Measurements from ENCODE around the gene OR4D6.
"Not testable (repeated sequence)": the region's sequence is repeated elsewhere in the genome, so short reads cannot be mapped to it uniquely, and the experiment has no call there.

The OR4D6 gene

DNA sequence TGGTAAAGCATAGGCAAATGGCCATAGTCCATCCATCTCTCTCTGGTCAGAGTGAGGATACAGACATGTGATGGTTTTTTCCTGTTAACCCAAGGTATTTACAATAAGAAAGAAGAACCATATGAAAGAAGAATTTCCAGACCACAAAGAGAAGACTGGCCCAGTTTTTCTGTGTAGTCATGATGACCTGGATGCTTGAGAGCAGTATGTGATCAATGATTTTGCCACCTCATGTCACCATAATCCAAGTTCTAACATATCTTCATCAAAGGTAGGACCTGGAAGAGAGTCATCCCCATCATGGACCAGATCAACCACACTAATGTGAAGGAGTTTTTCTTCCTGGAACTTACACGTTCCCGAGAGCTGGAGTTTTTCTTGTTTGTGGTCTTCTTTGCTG is at the start of gene OR4D6:
Gene OR4D6, plus strand, starts transcription at position 301 of the 400 bp plus-strand sequence. Its CDS starts 0 bp downstream, at position 301.
- no peak for DNase-seq

- DNase-seq: peak; percentile 73
These were observed 43.1 kb upstream of the OR4D6 start for GRCh38 chr11:59413646-59414045.

DNA sequence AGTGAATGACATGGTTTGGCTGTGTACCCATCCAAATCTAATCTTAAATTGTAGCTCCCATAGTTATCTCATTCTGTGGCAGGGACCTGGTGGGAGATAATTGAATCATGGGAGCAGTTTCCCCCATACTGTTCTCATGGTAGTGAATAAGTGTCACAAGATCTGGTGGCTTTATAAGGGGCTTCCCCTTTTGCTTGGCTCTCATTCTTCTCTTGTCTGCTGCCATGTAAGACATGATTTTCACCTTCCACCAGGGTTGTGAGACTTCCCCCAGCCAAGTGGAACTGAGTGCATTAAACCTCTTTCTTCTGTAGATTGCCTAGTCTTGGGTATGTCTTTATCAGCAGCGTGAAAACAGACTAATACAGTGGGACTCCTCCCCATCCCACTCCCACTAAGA is 41.6 kb upstream of the OR4D6 start:
- DNase-seq: no peak

DNA sequence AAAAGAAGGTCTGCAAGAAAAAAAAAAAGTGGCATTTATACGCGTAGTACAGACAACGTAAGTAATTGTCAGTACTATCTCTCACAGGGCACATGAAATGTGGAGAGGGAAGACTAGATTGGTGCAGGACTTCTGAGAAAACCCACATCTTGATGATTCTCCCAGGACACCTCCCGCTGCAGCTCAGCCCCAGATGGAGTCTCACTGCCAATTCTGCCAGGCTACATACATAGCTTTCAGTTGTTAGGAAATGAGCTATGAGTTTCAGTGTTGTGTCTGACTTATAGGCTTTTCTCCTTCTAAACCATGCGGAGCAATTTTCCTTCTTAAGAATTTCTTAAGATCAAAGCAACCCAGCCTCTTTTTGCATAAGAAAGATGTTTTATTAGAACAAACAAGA is 40.1 kb upstream of the OR4D6 start:
- no peak for DNase-seq

GRCh38 chr11:59417023-59417422 is 39.7 kb upstream of the OR4D6 start:
- no peak for DNase-seq

DNA sequence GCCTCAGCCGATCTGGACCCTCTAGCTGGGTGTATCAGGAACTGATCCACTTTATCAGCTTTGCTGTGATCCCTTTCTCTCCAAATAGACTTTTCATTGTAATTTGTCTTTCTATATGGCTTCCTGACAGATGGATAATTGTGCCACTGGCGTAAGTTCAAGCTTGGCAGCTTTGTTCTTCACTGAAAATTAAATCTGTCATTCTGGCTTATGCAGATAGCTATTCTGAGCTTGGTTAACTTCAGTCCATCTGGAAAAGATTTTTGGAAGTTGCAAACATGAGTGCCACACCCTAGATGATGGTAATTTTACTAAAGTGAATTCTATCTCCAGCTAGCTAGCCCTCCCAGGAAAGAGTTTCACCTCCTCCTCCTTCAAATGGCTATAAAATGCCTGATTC is 38.6 kb upstream of the OR4D6 start:
- no peak for DNase-seq

DNA sequence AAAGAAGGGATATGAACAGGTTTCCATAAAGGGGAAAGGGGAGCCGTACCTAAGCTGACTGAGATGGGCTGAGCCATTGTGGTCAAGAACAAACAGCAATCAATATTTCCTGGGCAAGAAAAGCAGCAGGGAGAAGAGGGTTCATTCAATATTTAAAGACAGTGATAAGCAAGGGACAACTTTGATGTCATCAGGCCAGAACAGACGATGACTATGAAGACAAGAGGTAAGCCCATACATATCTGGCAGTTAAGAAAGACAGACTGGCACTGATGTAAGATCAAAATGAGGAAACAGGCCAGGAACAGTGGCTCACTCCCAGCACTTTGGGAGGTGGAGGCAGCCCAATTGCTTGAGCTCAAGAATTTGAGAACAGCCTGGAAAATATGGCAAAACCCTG is 32.9 kb upstream of the OR4D6 start:
- DNase-seq: no peak

- no peak for DNase-seq
These were observed 31.6 kb upstream of the OR4D6 start for GRCh38 chr11:59425131-59425530.

DNA sequence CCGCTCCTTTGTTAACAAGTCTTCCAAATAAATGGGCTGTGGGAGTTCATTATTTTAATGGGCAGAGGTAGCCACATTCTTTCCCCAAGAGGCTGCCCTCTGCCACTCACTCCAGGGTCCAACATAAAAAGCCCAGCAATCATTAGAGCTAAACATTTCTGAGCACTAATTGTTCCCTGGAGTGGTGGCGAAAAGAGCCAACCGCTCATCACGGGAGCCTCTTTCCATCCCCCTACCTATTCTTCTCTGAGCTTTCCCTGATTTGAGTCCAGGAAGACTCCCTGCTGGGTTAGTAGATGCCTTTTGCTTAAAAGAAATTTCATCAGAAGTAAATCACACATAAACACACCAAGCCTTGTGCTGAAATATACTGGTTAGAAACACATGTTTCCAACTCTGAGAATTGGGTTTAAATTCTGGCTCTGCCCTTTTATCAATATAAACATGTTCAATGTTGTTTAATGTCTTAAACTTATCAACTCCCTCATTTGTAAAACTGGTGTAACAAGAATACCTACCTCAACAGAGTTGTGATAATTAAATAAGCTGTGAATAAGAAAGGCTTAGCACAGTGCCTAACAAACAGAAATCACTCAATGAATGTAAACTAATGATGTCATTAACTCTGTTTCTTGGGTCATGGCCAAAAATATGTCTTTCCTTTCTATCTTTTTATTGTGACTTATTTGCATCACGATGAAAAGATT is 30.2 kb upstream of the OR4D6 start, which contains the start of gene OR5A2:
Gene OR5A2, minus strand, starts transcription at position 53 of the 707 bp plus-strand sequence. CDS start 3,460 bp downstream, outside the sequence.
- no peak for DNase-seq

- DNase-seq: no peak
These were observed 29.7 kb upstream of the OR4D6 start for GRCh38 chr11:59427068-59427382.

- peak; percentile 71 for DNase-seq
These were observed 26.7 kb upstream of the OR4D6 start for GRCh38 chr11:59429924-59430516.

DNA sequence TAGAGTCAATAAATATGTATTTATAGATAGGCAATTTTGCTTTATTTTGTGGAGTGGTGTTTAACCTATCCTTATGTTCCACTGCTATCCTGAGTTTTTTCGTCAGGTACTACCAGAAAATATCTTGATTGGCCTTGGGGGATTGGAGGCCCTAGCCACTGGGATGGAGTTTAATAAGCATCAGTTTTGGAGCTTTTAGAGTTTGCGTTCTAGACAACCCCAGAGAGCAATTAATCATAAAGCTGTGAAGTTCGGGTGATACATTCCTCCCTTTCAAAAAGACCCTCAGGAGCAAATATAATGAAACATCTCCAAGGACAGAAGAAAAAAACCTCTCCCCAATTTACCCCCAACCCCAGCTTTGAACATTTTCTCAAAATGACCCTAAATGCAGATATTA is 20.6 kb upstream of the OR4D6 start, which contains the start of gene OR5A1:
Gene OR5A1, plus strand, starts transcription at position 301 of the 400 bp plus-strand sequence. CDS start 6,700 bp downstream, outside the sequence.
- DNase-seq: no peak

DNA sequence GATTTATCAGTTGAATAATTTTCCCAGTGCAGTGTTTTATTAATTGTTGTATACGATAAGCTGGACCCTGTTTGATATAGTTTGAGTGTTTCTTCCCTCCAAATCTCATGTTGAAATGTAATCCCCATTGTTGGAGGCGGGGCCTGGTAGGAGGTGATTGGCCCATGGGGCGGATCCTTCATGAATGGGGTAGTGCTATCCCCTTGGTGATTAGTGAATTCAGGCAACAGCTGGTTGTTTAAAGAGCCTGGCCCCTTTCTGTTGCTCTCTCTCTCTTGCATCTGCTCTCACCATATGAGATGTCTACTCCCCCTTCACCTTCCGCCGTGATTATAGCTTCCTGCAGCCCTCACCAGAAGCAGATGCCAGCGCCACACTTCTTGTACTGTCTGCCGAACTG is 19.0 kb upstream of the OR4D6 start:
- no peak for DNase-seq

DNA sequence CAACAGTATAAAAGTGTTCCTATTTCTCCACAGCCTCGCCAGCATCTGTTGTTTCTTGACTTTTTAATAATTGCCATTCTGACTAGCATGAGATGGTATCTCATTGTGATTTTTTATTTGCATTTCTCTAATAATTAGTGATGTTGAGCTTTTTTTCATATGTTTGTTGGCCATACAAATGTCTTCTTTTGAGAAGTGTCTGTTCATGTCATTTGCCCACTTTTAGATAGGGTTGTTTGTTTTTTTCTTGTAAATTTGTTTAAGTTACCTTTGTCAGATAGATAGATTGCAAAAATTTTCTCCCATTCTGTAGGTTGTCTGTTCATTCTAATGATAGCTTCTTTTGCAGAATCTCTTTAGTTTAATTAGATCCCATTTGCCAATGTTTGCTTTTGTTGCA is 11.1 kb upstream of the OR4D6 start:
- not testable (repeated sequence) for DNase-seq

- DNase-seq: no peak
These were observed 8.3 kb upstream of the OR4D6 start for GRCh38 chr11:59448484-59448883.

- no peak for DNase-seq
These were observed 3.2 kb downstream of the OR4D6 start for GRCh38 chr11:59459916-59460315.

DNA sequence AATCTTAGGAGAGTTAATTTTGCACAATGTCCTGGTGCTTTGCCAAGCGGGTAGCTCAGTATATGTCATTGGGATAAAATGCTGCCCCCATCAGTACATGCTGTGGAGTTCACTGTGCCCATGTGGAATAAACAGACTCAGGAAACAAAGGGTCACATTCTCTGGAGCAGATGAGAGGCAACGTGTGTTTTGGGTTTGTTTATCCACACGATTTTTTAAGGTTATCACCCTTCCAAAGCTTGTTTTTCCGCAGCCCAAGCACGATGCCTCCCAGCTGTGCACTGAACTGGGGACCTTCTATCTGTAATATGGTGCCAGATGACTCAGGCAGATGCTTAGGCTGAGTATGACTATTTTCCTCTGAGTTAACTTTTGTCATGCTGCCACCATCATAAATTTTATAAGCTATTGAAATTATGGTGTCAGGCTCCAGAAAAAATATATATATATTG is 6.5 kb downstream of the OR4D6 start:
- no peak for DNase-seq

DNA sequence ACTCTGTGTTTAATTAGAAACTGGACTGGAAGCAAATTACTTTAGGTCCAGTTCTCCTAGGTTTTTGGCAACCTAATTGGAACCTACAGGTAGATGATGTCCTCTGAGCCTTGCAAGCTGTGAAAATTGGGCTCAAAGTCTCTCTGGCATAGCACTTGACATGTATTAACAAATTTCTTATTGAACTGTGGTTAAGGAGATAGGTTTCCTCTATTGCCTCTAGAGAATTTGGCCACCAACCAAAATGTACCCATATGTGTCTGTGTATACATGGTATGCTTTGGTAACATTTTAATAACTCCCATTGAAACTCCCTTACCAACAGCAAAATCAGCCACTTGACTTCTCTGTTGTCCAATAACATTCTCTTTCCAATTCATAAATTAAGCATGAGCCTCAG is 16.3 kb downstream of the OR4D6 start, which contains the start of gene OR4D10:
Gene OR4D10, plus strand, starts transcription at position 301 of the 400 bp plus-strand sequence. CDS start 4,115 bp downstream, outside the sequence.
- no peak for DNase-seq

GRCh38 chr11:59475176-59475575 is 18.4 kb downstream of the OR4D6 start:
- DNase-seq: no peak

- no peak for DNase-seq
These were observed 23.1 kb downstream of the OR4D6 start for GRCh38 chr11:59479906-59480305.

DNA sequence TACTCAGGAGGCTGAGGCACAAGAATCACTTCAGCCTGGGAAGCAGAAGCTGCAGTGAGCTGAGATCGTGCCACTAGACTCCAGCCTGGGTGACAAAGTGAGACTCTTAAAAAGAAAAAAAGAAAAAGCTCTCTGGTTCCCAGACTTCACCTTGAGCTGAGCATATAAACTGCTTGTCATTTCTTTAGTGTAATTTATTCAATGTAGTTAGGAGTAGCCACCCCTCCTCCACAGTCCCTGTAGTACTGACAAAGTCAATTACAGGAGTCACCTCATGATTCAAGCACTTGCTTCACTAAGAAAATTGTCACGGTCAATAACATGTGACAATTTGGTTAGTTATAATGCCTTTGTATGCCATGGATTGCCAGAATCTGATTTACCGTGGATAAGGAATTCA is 23.6 kb downstream of the OR4D6 start:
- no peak for DNase-seq

DNA sequence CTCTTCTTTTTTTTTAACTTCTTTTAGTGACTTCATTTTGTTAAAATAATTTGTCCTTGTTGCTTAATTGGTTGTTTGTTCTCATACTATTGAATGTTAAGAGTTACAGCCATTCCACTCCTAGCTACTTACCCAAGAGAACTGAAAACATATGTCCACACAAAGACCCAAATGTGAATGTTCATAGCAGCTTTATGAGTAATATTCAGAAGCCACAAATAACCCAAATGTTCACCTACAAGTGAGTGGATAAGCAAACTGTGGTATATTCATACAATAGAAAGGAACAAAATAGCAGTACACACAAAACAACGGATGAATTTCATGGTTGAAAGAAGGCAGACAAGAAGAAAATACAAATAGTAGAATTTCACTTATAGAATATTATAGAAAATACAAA is 45.2 kb downstream of the OR4D6 start:
- no peak for DNase-seq

DNA sequence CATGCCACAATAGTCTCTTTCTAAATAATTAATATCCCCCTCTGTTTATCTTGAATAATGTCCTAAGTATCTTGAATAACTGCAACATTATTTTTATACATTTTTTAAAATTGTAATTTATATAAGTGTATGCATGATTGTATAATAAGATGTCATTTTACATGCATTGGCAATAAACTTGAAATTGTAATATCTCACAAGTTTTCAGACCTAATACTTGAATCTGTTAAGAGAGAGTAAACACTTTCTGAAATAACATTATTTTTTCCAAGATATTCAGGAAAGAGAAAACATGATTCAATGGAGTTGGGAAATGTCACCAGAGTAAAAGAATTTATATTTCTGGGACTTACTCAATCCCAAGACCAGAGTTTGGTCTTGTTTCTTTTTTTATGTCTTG is 46.5 kb downstream of the OR4D6 start, which contains the start of gene OR4D11:
Gene OR4D11, plus strand, starts transcription at position 301 of the 400 bp plus-strand sequence. Its CDS starts 0 bp downstream, at position 301.
- no peak for DNase-seq
